Measurements from ENCODE around the gene DALRD3. TPM values are rescaled to one million over a fixed set of nuclear protein-coding genes. Genes with fewer than 3 reads are reported as not detected.

The DALRD3 gene
- polyA plus RNA-seq, 1 experiment, result 42.4 TPM

DNA sequence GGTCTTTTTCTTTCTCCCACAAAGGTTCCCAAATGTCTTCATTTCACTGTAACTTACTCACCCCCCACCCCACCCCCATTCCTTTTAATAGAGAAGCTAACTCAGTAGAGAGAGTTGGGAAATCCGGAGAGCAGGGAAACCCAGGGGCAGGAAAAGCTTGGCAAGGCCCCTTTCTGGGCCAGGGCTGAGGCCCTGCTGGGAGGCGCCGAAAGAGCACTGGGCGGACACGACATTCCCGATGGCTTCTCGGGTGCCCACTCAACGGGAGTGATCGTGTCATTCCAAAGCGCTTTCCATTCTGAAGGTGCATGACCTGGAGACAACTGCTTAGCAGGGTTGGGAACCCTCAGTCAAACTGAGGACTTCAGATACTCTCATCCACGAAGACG, 1.6 kb upstream of the DALRD3 start:
- DNase-seq (ENCODE audit: low read depth, low spot score), result no peak
- Histone ChIP-seq H3K27ac (ENCODE audit: low read depth, low read length) (peak overlapping the region; percentile 70), H3K27me3 (ENCODE audit: control insufficient read depth, insufficient read depth, low read length) (no peaks in the 10 kb centered on the region), H3K4me3 (ENCODE audit: low read depth, low read length) (peak overlapping the region; percentile 98), H3K9me3 (ENCODE audit: control insufficient read depth, insufficient read depth, low read length) (no peaks in the 10 kb centered on the region; the same call in 1 of the 2 replicates)
- ChIA-PET POLR2A (interaction anchor here (0.6 to 4.1 kb wide), 11 partner anchors 9 to 257 kb away, joined by 3 to 74 read pairs (median 11); partner anchors contain the start of genes IMPDH2, P4HTM, QRICH1 and WDR6), CTCF (interaction anchor here (0.6 to 3.8 kb wide), 5 partner anchors 8 to 280 kb away, joined by 3 to 24 read pairs (median 6); partner anchors contain the start of genes QRICH1 and WDR6)
- TF ChIP-seq, protein P1, sequence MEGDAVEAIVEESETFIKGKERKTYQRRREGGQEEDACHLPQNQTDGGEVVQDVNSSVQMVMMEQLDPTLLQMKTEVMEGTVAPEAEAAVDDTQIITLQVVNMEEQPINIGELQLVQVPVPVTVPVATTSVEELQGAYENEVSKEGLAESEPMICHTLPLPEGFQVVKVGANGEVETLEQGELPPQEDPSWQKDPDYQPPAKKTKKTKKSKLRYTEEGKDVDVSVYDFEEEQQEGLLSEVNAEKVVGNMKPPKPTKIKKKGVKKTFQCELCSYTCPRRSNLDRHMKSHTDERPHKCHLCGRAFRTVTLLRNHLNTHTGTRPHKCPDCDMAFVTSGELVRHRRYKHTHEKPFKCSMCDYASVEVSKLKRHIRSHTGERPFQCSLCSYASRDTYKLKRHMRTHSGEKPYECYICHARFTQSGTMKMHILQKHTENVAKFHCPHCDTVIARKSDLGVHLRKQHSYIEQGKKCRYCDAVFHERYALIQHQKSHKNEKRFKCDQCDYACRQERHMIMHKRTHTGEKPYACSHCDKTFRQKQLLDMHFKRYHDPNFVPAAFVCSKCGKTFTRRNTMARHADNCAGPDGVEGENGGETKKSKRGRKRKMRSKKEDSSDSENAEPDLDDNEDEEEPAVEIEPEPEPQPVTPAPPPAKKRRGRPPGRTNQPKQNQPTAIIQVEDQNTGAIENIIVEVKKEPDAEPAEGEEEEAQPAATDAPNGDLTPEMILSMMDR (IDR thresholded peaks at IDR 0.05; ENCODE audit: low read depth, low read length), result no peak

DNA sequence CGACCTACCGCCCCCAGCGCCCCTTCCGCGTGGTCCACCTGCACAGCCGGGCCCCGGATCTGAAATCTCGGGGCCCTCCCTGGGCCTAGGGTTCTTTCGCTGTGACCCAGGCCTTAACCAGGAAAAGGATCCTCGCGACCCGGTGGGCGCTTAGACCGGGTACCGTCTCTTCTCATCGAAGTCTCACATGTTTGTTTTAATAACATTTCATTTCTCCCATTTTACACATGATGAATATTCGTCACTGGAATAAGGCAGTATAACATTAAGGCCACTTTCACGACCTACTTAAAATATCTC, 277 bp upstream of the DALRD3 start:
- Histone ChIP-seq H3K9me3 (ENCODE audit: control insufficient read depth, insufficient read depth, low read length) (no peaks in the 10 kb centered on the region; the same call in 1 of the 2 replicates), H3K27me3 (ENCODE audit: control insufficient read depth, insufficient read depth, low read length) (no peaks in the 10 kb centered on the region), H3K27ac (ENCODE audit: low read depth, low read length) (peak overlapping the region; percentile 39), H3K4me3 (ENCODE audit: low read depth, low read length) (peak overlapping the region; percentile 80)
- POLR2A ChIA-PET, result interaction anchor here (0.6 to 4.0 kb wide), 6 partner anchors 10 to 725 kb away, joined by 3 to 33 read pairs (median 6); partner anchors contain the start of genes IMPDH2, P4HTM, QRICH1 and WDR6
- TF ChIP-seq, protein P1 (IDR thresholded peaks at IDR 0.05; ENCODE audit: low read depth, low read length), result no peak
- DNase-seq (ENCODE audit: low read depth, low spot score), result no peak
- CTCF ChIA-PET, result interaction anchor here (0.6 kb wide), 1 partner anchor 31 kb away, joined by 3 read pairs; no protein-coding TSS in a partner anchor

DNA sequence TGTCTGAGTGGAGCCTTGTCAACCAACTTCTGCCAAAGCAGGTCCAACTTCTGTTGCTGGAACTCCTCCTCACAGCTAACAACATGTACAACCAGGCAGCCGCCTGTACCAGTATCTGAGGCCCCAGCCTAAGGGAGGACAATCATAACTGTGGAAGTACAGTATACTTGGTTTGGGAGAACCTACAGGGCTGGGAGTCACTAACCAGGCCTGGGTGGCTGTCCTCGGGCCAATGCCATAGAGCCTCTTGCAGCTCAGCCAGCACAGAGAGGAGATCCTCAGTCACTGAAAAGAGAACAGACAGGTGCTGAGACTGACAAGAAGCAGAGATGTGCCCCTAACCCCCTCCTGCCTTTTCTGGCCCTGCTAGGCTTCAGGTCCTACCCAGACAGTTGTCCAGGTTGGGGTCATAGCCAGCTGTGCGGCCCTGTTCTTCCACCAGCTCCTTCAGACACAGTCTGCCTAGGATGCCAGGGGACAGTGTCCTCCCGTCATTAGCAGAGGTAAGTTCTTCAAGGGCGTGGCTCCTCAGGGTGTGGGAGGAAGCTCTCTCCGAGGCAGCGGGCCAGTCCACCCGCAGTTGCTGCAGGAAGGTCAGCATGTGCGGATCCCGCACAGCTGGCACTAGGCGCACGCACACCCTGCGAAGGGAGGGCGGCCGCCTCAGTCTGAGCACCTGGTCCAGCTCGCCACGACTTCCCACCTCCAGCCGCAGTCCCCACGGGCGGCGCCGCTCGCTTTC, 980 bp downstream of the DALRD3 start:
- Histone ChIP-seq H3K9me3 (ENCODE audit: control insufficient read depth, insufficient read depth, low read length) (no peaks in the 10 kb centered on the region; the same call in 1 of the 2 replicates), H3K27me3 (ENCODE audit: control insufficient read depth, insufficient read depth, low read length) (no peaks in the 10 kb centered on the region), H3K4me3 (ENCODE audit: low read depth, low read length) (peak overlapping the region; percentile 80), H3K27ac (ENCODE audit: low read depth, low read length) (peak overlapping the region; percentile 31)
- TF ChIP-seq, protein P1 (IDR thresholded peaks at IDR 0.05; ENCODE audit: low read depth, low read length), result no peak
- POLR2A ChIA-PET, result interaction anchor here (1.0 to 4.0 kb wide), 7 partner anchors 9 to 439 kb away, joined by 3 to 33 read pairs (median 5); partner anchors contain the start of genes IMPDH2, P4HTM, QRICH1 and WDR6
- DNase-seq (ENCODE audit: low read depth, low spot score), result no peak
- CTCF ChIA-PET, result interaction anchor here (1.2 to 1.3 kb wide), 2 partner anchors 8 to 10 kb away, joined by 3 to 4 read pairs; partner anchors contain the start of gene WDR6

DNA sequence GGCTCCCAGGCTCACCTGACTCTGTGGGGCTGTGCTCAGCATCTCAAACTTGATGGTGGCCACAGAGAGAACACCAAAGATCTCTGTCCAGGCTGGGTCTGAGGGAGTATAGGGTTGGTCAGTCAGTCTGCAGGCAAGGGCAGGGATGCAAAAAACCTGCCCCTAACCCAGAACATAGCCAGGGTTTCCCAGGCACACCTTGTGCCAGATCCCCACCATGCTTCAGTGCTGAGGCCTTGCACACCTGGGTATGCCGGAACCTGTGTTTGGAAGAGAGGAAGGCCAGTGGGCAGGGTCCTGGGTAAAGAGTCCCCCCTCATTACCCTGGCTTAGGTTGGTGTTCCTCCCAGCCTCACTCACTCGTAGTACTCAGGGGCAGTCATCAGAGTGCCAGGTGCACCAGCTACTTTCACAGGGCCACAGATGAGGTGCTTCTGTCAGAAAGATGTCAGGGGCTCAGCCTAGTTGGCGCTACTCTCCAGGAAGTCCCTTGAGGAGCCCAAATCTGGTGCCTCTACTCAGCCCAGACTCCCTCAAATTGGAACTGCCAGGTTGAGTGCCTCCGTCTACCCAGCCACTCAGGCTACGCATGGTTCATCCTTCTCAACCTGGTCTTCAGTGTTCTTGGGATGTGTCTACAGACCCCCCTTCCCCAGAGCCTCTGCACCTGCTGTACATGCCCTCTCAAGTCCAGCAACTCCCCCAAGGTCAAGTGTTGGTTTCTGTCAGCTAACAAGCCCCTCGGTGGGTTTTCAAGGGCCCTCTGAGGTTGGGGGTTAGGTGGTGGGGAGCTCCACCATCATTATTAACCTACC, 1.8 kb downstream of the DALRD3 start:
- CTCF ChIA-PET, result interaction anchor here (1.2 to 1.3 kb wide), 2 partner anchors 8 to 9 kb away, joined by 3 to 4 read pairs; partner anchors contain the start of gene WDR6
- no peaks in the 10 kb centered on the region for H3K27me3 ChIP-seq (ENCODE audit: control insufficient read depth, insufficient read depth, low read length)
- POLR2A ChIA-PET, result interaction anchor here (0.8 to 4.0 kb wide), 7 partner anchors 8 to 78 kb away, joined by 3 to 33 read pairs (median 4); partner anchors contain the start of genes IMPDH2, P4HTM, QRICH1 and WDR6
- no peak overlapping the region for H3K4me3 ChIP-seq (ENCODE audit: low read depth, low read length)
- DNase-seq (ENCODE audit: low read depth, low spot score), result no peak
- H3K9me3 ChIP-seq (ENCODE audit: control insufficient read depth, insufficient read depth, low read length), result no peaks in the 10 kb centered on the region; the same call in 1 of the 2 replicates
- no peak overlapping the region for H3K27ac ChIP-seq (ENCODE audit: low read depth, low read length)
- TF ChIP-seq, protein P1 (IDR thresholded peaks at IDR 0.05; ENCODE audit: low read depth, low read length), result no peak
